Measurements from ENCODE around the gene MAPK10.

DNA sequence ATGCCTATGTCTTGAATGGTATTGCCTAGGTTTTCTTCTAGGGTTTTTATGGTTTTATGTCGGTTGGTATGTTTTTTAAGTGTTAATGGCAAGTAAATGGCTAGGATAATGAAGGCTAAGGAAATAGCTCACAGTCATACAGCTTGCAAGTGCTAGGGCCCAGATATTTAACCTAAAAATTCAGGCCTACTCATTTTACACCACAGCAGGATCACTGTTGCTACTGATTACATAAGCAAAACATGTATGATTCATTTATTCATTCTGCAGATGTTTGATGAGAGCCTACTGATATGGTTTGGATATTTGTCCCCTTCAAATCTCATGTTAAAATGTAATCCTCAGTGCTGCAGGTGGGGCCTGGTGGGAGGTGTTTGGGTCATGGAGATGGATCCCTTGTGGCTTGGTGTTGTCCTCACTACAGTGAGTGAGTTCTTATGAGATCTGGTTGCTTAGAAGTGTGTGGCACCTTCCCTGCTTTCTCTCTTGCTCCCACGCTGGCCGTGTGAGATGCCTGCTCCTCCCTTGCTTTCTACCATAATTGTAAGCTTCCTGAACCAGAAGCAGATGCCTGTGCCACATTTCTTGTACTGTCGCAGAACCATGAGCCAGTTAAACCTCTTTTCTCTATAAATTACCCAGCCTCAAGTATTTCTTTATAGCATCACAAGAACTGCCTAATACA lies 175.5 kb downstream of the MAPK10 start:
- TF ChIP-seq, protein P1, sequence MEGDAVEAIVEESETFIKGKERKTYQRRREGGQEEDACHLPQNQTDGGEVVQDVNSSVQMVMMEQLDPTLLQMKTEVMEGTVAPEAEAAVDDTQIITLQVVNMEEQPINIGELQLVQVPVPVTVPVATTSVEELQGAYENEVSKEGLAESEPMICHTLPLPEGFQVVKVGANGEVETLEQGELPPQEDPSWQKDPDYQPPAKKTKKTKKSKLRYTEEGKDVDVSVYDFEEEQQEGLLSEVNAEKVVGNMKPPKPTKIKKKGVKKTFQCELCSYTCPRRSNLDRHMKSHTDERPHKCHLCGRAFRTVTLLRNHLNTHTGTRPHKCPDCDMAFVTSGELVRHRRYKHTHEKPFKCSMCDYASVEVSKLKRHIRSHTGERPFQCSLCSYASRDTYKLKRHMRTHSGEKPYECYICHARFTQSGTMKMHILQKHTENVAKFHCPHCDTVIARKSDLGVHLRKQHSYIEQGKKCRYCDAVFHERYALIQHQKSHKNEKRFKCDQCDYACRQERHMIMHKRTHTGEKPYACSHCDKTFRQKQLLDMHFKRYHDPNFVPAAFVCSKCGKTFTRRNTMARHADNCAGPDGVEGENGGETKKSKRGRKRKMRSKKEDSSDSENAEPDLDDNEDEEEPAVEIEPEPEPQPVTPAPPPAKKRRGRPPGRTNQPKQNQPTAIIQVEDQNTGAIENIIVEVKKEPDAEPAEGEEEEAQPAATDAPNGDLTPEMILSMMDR (tag by site-specific recombination; IDR thresholded peaks at IDR 0.05), result no peak
- no peak for TF ChIP-seq ZNF561 (tag by site-specific recombination; IDR thresholded peaks at IDR 0.05; ENCODE audit: borderline replicate concordance)

Measured in HEK293 (cell line).